Chondrocyte (in vitro differentiated cells): ENCODE data around the gene LIN7B. TPM values are rescaled to one million over a fixed set of nuclear protein-coding genes. Genes with fewer than 3 reads are reported as not detected.

Source experiments
- DNase-seq: peaks from one replicate; pipeline ENCODE4 v3.0.0; 2021; ENCODE audit warnings: mixed read lengths, low spot score
- H3K27ac Mint-ChIP-seq: one replicate; pipeline ENCODE4 v1.8.0; 2021; ENCODE audit warnings: mild to moderate bottlenecking, moderate library complexity, mixed read lengths; ENCODE audit not compliant: unreplicated experiment
- H3K27me3 Mint-ChIP-seq: 2 replicates; pipeline ENCODE4 v1.8.0; 2021; ENCODE audit warnings: low read depth, mixed read lengths
- H3K36me3 Mint-ChIP-seq: 2 replicates; pipeline ENCODE4 v1.8.0; 2021; ENCODE audit warnings: low read depth, mixed read lengths
- H3K4me1 Mint-ChIP-seq: 2 replicates; pipeline ENCODE4 v1.8.0; 2021; ENCODE audit warnings: low read depth, mild to moderate bottlenecking, mixed read lengths
- H3K4me3 Mint-ChIP-seq: one replicate; pipeline ENCODE4 v1.8.0; 2021; ENCODE audit warnings: mild to moderate bottlenecking, moderate library complexity, mixed read lengths; ENCODE audit not compliant: unreplicated experiment
- H3K9me3 Mint-ChIP-seq: 2 replicates; pipeline ENCODE4 v1.8.0; 2021; ENCODE audit warnings: low read depth, mixed read lengths
- total RNA-seq: library from RNA; stranded (reverse); gene quantifications from 3 replicates; pipeline ENCODE4 v1.2.1, GENCODE V29; 2021
- TF ChIP-seq, protein P1 (sequence below): fragments of 200-600 bp; sonication (generic); IDR thresholded peaks from 2 replicates; pipeline ENCODE4 v1.5.0; 2021; ENCODE audit warnings: antibody characterized with exemption, mild to moderate bottlenecking, moderate library complexity

LIN7B gene
- total RNA-seq, 1 donor from 2014 or later: 13.9 TPM

DNA sequence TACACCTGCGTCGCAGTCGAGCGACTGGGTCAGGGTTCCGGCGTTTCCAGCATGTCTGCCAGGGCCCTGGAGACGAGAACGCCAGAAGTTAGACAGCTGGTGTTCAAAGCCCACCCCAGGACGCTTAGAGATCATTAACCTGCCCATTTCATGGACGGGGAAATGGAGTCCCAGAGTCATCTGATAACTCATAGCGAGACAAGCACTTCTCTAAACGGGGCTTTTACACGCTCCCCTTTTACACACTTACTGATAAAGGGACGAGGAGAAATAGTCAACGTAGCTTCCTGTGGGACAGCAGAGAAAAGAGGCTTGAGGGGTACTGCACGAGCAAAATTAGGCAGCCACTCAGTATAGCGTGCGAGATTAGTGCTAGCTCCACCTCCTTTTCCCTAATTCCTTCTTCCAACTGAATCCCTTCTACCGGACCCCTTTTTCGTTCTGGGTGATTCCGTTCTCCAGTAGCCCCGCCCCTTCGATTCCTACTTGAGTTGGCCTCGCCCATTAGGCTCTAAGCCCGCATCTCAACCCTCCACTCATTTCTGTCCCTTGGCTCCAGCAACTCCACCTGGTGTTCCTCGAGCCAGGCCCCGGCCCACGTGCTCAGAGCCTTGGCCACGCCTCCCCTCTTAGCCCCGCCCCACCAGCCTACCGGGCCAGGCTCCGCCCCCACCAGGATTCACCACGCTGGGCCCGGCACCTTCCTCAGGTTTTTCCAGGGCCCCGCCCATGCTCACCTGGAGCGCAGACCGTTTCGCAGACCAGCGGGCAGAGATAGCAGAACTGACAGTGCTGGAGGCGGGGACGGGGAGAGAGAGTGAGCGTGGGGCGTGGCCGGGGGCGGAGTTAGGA is 37.3 kb downstream of the LIN7B start:
- H3K9me3 Mint-ChIP-seq: peaks cover 3% of the 10 kb centered on the region
- no peak overlapping the region for H3K27ac Mint-ChIP-seq

DNA sequence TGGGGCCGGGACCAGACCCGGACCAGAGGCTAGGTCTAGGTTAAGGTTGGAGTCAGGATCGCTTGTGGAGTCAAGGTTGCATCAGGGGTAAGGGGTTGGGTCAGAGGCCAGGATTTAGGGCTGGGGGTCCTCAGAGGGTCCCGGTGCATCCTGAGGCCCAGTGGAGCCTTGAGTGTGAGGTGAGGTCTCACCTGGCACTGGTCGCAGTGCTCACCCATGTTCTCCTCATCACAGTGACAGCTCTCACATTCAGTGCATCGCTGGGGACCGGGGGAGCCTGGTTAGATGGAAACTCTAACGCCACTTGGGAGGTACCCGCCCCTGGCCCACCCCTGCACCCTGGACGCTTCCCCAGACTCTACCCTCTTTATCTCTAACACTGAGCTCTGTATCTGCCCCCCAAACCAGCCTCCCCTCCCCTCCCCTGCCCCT is 38.0 kb downstream of the LIN7B start:
- H3K4me3 Mint-ChIP-seq: no peak overlapping the region
- no peak for DNase-seq
- H3K9me3 Mint-ChIP-seq: peaks cover 3% of the 10 kb centered on the region
- H3K36me3 Mint-ChIP-seq: peaks cover 1% of the 10 kb centered on the region
- peaks cover 18% of the 10 kb centered on the region for H3K4me1 Mint-ChIP-seq
- TF ChIP-seq, protein P1, sequence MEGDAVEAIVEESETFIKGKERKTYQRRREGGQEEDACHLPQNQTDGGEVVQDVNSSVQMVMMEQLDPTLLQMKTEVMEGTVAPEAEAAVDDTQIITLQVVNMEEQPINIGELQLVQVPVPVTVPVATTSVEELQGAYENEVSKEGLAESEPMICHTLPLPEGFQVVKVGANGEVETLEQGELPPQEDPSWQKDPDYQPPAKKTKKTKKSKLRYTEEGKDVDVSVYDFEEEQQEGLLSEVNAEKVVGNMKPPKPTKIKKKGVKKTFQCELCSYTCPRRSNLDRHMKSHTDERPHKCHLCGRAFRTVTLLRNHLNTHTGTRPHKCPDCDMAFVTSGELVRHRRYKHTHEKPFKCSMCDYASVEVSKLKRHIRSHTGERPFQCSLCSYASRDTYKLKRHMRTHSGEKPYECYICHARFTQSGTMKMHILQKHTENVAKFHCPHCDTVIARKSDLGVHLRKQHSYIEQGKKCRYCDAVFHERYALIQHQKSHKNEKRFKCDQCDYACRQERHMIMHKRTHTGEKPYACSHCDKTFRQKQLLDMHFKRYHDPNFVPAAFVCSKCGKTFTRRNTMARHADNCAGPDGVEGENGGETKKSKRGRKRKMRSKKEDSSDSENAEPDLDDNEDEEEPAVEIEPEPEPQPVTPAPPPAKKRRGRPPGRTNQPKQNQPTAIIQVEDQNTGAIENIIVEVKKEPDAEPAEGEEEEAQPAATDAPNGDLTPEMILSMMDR: no peak
- H3K27me3 Mint-ChIP-seq: peaks cover 3% of the 10 kb centered on the region
- H3K27ac Mint-ChIP-seq: no peak overlapping the region

More for the DNA sequence above, 37.3 kb downstream of the LIN7B start:
- Mint-ChIP-seq H3K27me3 (peaks cover 3% of the 10 kb centered on the region), H3K4me1 (peaks cover 18% of the 10 kb centered on the region), H3K36me3 (peaks cover 1% of the 10 kb centered on the region), H3K4me3 (peak overlapping the region; percentile 91)
- no peak for DNase-seq
- TF ChIP-seq, protein P1: no peak

DNA sequence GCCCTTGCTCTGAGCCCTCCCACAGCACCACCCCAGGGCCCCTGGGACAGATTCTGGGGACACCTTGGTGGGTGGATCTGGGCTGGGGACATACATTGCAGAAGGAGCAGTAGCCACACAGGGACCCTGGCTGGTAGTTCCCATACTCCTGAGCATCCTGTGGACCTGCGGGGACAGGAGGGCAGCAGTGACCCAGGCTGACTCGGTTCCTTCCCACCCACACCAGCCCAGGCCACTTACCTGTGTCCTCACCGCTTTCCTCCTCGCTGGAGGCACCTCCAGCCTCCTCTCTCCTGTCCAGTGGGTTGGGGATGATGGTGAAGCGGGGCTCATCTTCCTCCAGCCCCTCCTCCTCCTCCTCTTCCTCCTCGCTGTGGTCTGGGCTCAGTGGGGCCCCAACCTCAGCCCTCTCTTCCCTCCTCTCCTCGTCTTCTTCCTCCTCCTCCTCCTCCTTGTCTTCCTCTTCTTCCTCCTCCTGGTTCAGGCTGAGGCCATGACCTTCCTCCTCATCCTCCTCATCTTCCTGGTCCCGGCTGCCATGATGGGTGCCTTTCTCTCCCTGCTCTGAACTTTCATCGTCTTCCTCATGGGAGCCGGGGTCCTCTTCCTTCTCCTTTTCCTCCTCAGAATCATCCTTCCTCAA is 39.1 kb downstream of the LIN7B start:
- H3K36me3 Mint-ChIP-seq: peaks cover 1% of the 10 kb centered on the region
- peaks cover 23% of the 10 kb centered on the region for H3K4me1 Mint-ChIP-seq
- TF ChIP-seq, protein P1: no peak
- no peak for DNase-seq
- H3K9me3 Mint-ChIP-seq: peaks cover 3% of the 10 kb centered on the region
- peaks cover 3% of the 10 kb centered on the region for H3K27me3 Mint-ChIP-seq
- H3K27ac Mint-ChIP-seq: no peak overlapping the region
- H3K4me3 Mint-ChIP-seq: no peak overlapping the region

DNA sequence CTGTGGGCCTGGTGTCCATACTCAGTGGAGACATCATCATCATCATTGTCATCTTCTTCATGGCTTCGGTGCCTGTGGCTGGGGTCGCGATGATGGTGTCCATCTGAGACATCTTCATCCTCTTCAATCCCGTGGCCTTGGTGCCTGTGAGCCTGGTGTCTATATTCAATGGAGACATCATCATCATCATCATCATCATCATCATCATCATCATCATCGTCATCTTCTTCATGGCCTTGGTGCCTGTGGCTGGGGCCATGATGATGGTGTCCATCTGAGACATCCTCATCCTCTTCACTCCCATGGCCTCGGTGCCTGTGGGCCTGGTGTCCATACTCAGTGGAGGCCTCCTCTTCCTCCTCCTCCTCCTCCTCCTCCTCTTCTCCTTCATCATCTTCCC is 40.1 kb downstream of the LIN7B start:
- peaks cover 1% of the 10 kb centered on the region for H3K36me3 Mint-ChIP-seq
- TF ChIP-seq, protein P1: no peak
- no peak overlapping the region for H3K27ac Mint-ChIP-seq
- DNase-seq: no peak
- peaks cover 3% of the 10 kb centered on the region for H3K27me3 Mint-ChIP-seq
- peaks cover 20% of the 10 kb centered on the region for H3K4me1 Mint-ChIP-seq
- peaks cover 3% of the 10 kb centered on the region for H3K9me3 Mint-ChIP-seq
- H3K4me3 Mint-ChIP-seq: no peak overlapping the region

DNA sequence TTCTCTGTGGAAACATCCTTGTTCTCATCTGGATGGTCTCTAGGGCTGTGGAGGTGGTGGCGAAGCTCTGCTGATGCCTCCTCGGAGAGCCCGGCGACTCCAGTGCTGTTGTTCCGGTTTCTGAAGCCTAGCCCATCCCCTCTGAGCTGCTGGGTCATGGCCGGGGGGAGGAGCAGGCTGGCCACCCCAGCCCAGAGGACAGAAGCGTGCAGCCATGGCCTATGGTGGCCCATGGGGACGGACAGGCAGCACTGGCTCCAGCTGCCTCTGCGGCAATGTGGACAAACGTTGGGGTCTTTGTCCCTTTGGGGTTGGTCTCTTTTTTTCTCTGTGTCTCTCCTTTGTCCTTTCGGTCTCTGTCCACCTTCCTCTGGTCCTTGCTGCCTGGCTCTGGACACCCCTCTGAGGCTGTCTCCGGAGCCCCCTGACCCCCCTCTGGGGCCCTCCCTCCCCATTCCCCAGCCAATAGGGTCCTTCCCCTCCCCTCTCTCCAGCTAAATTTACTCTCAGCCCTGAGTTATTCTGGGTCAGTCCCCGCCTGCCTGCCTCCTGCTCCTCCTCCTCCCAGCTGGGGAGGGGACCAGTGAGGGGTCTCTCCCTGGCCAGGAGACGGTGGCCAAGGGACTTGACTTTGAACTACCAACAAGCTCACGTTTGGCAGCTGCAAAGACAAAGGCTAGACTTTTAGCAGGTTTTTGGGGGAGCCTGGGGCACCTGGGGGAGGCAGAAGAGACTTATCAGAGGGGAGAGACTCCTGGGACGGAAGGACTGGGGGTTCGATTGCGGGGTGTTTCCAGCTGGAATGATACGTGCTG is 41.0 kb downstream of the LIN7B start, which contains the start of gene HRC:
HRC (minus strand) TSS at position 392 of the 815 bp plus-strand sequence; CDS start at position 233, 159 bp downstream.
- Mint-ChIP-seq H3K9me3 (peaks cover 3% of the 10 kb centered on the region), H3K4me3 (no peak within 1 kb of the TSS), H3K36me3 (peaks cover 5% of the 10 kb centered on the region), H3K27ac (no peak within 1 kb of the TSS), H3K4me1 (peaks cover 24% of the 10 kb centered on the region), H3K27me3 (peaks cover 3% of the 10 kb centered on the region)
- DNase-seq: no peak
- TF ChIP-seq, protein P1: no peak
